SH-SY5Y (cell line): ENCODE measurements around the gene NAA60.

ENCODE experiments used
- GATA2 ChIP-seq: IDR thresholded peaks from 2 replicates; pipeline ENCODE4 v1.6.1; 2011; ENCODE audit warnings: mild to moderate bottlenecking, low read depth, low read length
- GATA3 ChIP-seq: IDR thresholded peaks from 2 replicates; pipeline ENCODE4 v1.6.1; 2011; ENCODE audit warnings: low read depth, mild to moderate bottlenecking, low read length, moderate library complexity

- TF ChIP-seq GATA2 (no peak), GATA3 (no peak)
These were observed 15.4 kb downstream of the NAA60 start for GRCh38 chr16:3458852-3459361.
